SK-MEL-5 (cell line): ENCODE data around the gene RASSF7. TPM values are rescaled to one million over a fixed set of nuclear protein-coding genes. Genes with fewer than 3 reads are reported as not detected.

ENCODE experiments used
- DNase-seq: peaks from one replicate; pipeline ENCODE4 v3.0.0-alpha.2; 2016; ENCODE audit warnings: low read depth, low spot score
- in situ Hi-C: cut with HindIII; loops from 2 replicates; pipeline ENCODE4 v1.10.0; 2016; ENCODE audit warnings: low sequenced_read_pairs, high pct_unique_total_duplicates, low pct_unique_long_range_greater_than_20kb
- total RNA-seq: library from RNA; depleted of rRNA; stranded (reverse); fragments of >200 nt; shearing (Covaris generic); gene quantifications from 2 replicates; pipeline ENCODE4 v1.2.3, GENCODE V29; 2014

RASSF7 gene
- total RNA-seq, 1 experiment from 2014 or later: 7.8 TPM

- in situ Hi-C loops: no loop called here
- no peak for DNase-seq
These were observed 2.3 kb upstream of the RASSF7 start for GRCh38 chr11:558503-558902.

- in situ Hi-C loops: no loop called here
- no peak for DNase-seq
These were observed 1.6 kb upstream of the RASSF7 start for GRCh38 chr11:559020-559620.

GRCh38 chr11:559712-560304, 962 bp upstream of the RASSF7 start:
- no peak for DNase-seq
- in situ Hi-C loops: no loop called here

- no peak for DNase-seq
- in situ Hi-C loops: no loop called here
These were observed 606 bp downstream of the RASSF7 start for GRCh38 chr11:561148-562003.

GRCh38 chr11:562046-562645, 1.4 kb downstream of the RASSF7 start:
- in situ Hi-C loops: no loop called here
- DNase-seq: no peak

GRCh38 chr11:563066-563811, 2.5 kb downstream of the RASSF7 start:
- in situ Hi-C loops: no loop called here
- no peak for DNase-seq

- DNase-seq: no peak
- in situ Hi-C loops: no loop called here
These were observed 3.2 kb downstream of the RASSF7 start for GRCh38 chr11:563812-564578.

- in situ Hi-C loops: no loop called here
- no peak for DNase-seq
These were observed 5.2 kb downstream of the RASSF7 start for GRCh38 chr11:565921-566509.

GRCh38 chr11:567011-567628, 6.3 kb downstream of the RASSF7 start:
- in situ Hi-C loops: no loop called here
- DNase-seq: no peak

GRCh38 chr11:567629-568292, 7.0 kb downstream of the RASSF7 start:
- DNase-seq: no peak
- in situ Hi-C loops: no loop called here

GRCh38 chr11:568306-569157, 7.8 kb downstream of the RASSF7 start:
- in situ Hi-C loops: no loop called here
- DNase-seq: peak; percentile 91

- no peak for DNase-seq
- in situ Hi-C loops: no loop called here
These were observed 8.6 kb downstream of the RASSF7 start for GRCh38 chr11:569158-569885.

GRCh38 chr11:571802-572185, 11.0 kb downstream of the RASSF7 start:
- in situ Hi-C loops: no loop called here
- DNase-seq: no peak

GRCh38 chr11:573146-573759, 12.5 kb downstream of the RASSF7 start:
- in situ Hi-C loops: no loop called here
- DNase-seq: no peak
